ENCODE results near the gene DYRK1A. TPM values are rescaled to one million over a fixed set of nuclear protein-coding genes. Genes with fewer than 3 reads are reported as not detected.
"Not testable (repeated sequence)": the region's sequence is repeated elsewhere in the genome, so short reads cannot be mapped to it uniquely, and the experiment has no call there.

Gene DYRK1A
- total RNA-seq, 1 experiment from 2014 or later = 36.9 TPM

- no peak for DNase-seq (ENCODE audit: low read depth)
These were observed 161.1 kb downstream of the DYRK1A start for GRCh38 chr21:37527716-37528115.

DNA sequence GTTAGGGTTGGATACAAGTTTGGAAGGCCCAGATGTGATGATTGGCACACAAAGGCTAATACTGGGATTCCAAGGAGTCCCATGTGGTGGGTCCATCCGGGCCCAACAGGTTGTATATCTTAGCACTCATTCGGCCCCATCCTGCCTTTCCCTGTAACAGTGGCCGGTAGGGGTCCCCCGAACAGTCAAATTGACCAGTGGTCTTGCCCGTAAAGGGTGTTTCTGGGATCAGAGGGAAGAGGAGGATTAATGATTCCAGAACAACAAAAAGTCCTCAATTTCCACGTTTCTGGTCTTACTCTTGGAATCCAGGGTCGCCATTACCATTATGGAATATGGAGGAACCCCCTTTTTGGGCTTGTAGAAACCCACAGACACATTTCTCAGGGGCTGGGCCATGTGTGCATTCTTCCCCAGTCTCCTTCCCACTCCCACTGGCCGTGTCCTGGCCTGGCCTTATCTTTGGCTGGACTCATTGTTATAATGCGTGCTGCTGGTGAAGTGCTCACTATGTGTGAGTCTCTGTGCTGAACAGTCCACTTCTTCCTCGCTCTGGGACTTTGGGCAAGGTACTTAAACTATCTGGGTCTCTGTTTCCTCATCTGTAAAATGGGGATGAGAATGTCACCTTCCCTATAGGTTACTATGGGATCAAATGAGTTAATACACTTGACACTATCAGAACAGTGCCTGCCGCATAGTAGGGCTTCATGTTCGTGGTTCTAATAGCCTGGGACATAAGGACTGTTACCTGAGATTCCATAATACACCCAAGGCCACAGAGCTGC lies 161.8 kb downstream of the DYRK1A start:
- no peak for DNase-seq (ENCODE audit: low read depth)

GRCh38 chr21:37529649-37530048 lies 163.1 kb downstream of the DYRK1A start:
- DNase-seq (ENCODE audit: low read depth) = no peak

DNA sequence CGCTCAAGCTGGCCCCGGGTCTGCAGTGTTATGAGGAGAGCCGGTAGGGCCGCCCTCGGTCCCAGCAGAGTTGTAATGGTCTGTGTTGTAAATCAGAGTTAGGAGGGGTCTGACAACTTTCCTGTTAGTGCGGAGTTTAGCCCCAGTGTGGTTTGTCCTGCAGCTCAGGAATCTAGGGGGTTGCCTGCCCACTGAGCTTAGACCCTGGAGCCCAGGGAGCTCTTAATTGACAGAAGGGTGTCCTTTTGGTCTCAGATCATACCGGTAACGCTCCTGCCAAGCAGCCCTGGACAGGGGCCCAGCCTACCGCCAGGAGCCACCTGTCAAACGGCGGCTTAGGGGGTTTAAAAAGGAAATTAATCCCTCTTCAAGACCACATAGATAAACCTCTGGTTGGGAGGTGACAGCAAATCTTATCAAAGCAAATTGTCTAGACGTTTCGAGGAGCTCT lies 164.4 kb downstream of the DYRK1A start:
- DNase-seq (ENCODE audit: low read depth) = no peak

- DNase-seq (ENCODE audit: low read depth) = peak; percentile 40
These were observed 164.9 kb downstream of the DYRK1A start for GRCh38 chr21:37531431-37531932.

DNA sequence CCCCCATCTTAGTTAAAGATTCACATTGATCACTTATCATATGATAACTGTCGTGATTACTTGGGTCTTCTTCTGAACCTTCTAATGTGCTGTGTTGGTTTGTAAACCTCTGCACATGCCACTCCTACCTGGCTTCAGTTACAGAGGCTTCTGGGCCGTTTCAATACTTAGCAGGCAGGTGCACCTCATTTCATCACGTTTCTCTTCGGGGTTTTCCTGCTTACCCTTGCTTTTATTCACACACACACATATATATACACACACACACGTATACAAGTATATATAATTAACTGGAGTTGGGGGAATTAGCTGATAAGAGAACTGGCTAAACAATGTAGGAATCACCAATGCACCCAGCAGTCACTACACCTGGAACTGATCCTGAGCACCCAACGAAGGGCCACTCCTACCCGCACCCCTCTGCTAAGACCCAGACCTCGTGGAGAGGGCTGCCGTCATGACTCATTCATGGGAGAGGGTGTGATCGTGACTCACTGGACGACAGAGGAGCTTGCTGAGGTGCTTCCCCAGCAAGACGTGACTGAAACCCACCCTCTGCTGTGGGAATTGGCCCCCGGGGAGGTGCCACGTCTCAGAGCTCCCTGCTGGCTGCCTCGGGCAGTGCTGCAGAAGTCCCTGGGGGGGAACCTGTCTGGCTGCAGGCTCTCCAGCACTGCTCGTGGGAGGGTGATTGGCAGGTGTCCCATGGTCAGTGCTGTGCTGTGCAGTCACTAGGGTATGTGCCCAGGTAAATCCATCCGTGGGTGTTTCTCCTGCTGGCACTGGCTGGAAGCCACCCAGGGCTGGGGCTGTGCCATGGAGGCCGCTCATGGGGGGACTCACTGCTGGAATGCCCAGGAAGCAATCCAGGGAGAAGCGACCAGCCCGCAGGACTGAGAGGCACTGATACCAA lies 166.6 kb downstream of the DYRK1A start:
- DNase-seq (ENCODE audit: low read depth) = peak; percentile 89

GRCh38 chr21:37534431-37534830 lies 167.9 kb downstream of the DYRK1A start:
- no peak for DNase-seq (ENCODE audit: low read depth)

DNA sequence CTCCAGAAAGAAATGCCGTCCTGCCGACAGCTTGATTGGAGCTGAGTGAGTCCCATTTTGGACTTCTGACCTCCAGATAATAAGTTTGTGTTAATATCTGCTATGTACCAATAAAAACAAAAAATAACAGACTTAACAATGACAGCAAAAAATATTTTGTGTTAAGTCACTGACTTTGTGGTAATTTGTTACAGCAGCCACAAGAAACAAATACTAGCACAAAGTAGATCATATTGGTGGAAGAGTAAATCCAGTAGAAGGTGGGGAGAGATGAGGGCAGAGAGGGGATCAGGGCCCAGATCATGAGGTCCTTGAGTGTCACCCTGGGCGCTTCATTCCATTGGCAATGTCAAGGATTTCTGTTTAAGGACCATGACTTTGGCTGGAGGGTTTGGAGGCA lies 168.6 kb downstream of the DYRK1A start:
- no peak for DNase-seq (ENCODE audit: low read depth)

DNA sequence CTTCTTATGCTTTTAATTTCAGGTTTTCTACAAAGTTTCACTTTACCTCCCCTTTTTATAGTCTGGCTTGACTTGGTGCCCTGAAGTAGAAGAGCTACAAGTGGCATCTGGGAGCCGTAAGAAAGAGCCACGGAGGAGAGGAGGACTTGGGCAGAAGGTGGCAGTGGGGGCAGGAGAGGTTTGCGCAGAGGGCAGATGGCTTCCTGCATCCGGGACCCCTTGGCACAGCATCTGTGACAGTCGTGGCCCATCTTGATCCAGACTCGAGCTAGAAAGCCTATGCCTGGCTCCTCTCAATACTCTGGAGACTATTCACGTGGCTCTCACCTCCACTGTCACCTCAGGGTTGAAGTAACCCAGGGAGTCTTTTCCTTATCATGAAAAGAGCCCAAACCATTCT lies 169.1 kb downstream of the DYRK1A start:
- DNase-seq (ENCODE audit: low read depth) = no peak

DNA sequence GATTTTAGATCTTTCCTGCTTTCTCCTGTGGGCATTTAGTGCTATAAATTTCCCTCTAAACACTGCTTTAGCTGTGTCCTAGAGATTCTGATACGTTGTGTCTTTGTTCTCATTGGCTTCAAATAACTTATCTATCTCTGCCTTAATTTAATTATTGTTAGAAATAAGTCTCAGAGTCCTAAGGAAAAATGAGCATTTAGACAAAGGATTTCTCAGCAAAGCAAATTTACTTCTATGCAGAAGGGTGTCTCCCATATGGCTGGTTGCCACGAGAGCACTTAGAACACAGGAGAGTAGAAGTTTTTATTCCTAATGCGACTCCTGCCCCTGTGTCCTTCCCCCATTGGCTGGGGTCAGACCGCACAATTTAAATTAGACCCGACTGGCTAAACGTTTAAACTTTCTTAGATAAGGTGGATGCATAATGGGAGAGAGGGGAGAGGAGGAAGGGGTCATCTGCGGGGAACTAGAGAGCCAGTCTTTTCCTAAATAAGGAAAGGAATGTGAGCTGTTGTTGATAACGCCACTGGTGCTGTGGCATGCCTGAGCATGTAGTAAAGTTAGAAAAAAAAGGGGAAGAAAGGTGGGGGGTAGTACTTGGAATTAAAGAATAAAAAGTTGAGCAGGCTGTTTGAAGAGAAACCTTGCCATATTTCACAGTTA lies 170.2 kb downstream of the DYRK1A start:
- no peak for DNase-seq (ENCODE audit: low read depth)

- DNase-seq (ENCODE audit: low read depth) = no peak
These were observed 170.9 kb downstream of the DYRK1A start for GRCh38 chr21:37537391-37537996.

DNA sequence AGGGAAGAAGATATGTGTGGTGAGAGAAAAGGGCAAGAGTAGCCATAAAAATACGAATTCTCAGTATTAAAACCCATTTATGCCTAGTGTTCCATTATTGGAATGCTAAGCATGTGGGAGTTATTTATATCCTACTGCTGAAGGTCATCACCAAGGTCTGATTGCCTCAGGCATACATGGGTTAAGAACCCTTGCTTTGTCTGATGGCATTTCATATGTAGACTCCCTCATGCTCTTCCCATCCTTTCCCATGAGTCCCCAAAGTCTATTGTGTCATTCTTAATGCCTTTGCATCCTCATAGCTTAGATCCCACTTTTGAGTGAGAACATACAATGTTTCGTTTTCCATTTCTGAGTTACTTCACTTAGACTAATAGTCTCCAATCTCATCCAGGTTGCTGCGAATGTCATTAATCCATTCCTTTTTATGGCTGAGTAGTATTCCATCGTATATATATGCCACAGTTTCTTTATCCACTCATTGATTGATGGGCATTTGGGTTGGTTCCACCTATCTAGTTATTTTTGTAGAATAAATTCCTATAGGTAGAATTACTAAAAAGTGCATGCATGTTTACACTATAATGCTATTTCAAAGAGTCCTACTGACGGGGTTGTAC lies 172.5 kb downstream of the DYRK1A start:
- DNase-seq (ENCODE audit: low read depth) = no peak

DNA sequence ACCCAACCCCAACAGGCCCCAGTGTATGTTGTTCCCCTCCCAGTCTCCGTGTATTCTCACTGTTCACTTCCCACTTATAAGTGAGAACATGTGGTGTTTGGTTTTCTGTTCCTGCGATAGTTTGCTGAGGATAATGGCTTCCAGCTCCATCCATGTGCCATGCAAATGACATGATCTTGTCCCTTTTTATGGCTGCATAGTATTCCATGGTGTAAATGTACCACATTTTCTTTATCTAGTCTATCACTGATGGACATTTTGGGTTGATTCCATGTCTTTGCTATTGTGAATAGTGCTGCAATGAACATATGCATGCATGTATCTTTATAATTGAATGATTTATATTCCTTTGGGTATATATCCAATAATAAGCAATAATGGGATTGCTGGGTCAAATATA lies 174.6 kb downstream of the DYRK1A start:
- DNase-seq (ENCODE audit: low read depth) = not testable (repeated sequence)

DNA sequence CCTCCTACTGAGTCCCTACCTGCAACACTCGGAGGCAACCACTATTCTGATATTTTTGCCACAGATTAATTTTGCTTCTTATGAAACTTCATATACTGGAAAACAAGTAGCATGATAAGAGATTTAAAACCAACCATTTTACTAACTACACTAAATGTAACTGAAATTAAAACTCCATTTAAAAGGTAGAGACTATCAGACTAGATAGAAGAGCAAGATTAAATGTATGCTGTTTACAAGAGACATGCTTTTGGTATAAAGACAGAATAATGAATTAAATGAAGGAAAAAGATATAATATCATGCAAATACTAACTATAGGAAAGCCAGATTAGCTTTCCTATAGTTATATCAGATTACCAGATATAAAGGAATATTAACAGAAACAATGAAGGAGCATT lies 175.9 kb downstream of the DYRK1A start:
- no peak for DNase-seq (ENCODE audit: low read depth)

DNA sequence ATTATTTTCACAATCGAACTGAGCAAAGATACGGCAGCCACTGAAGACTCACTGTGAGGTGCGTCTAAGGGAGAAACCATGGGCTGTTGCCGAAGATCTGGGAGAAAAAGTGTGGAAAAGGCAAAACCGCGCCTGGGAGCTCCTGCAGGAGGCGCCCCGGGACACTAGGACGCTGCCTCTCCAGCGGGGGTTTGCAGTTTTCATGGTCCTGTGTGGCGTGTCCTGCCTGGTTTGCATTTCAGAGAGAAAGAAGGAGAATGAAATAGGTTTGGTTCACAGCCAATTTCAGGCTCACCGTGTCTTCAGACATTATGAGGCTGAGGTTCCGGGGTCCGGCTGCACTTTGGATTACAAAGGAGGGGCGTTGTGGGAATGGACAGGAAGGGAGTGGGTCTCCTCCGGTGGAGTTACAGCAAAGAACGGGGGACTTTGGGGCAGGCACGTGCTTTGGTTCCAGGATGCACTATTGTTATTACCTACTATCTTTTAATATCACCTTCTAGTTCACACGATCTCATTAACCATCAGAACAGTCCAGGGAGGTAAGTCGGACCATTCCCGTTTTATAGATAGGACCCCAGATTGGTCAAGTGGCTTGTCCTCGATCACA lies 179.8 kb downstream of the DYRK1A start:
- DNase-seq (ENCODE audit: low read depth) = no peak

DNA sequence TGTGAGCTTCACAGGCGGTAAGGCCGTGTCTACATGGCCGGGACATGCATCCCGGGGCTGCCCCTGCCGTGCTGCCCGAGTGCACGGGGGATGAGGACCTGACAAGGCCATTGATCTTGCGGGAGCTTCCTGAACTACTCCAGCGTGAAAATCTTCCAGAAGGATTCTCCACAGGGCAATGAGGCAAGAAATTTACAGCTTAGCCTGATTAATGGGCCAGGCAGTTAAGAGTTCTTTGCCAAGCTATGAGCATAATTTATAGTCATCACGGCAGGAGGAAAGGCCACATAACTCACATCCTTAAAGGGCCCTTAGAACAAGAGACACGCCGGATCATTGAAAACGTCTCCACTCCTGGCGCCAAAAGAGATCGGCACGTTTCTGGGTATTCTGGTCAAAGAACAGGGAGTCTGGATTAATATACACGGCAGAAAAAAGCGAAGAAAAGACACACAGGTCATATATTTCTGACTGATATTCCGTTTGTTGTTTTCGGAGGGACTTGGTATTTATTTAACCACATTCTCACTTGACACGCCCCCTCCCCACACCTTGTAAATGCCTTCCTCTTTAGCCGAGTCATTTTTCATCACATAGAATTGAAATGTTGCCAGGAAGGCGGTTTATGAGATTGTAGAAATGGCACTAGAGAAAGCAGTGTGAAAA lies 180.5 kb downstream of the DYRK1A start:
- peak; percentile 80 for DNase-seq (ENCODE audit: low read depth)

DNA sequence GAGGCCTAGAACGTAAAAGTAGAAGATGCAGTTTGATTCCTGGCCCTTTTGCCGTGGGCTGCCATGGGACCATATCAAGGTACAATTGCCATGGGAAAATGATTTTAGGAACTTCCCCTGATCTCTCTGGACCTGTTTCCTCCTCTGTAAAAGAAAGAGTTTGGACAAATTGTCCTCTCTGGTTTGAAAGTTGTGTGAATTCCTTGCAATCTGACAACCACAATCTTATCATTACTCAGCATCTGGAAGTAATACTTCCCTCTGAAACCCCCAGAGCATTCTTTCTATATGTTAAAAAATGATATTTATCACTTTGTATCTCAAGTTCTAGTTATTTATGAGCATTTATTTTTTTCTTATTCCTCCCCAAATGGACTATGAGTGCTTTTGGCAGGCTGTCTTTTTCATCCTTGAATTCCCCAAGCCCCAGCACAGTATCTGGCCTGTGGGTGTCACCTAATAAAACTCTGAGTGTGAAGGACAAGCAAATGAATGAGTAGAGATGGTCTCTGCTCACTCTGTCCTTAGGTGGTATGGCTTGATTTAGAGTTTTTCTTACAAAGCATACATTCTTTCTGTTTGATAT lies 181.1 kb downstream of the DYRK1A start:
- DNase-seq (ENCODE audit: low read depth) = no peak

- no peak for DNase-seq (ENCODE audit: low read depth)
These were observed 182.0 kb downstream of the DYRK1A start for GRCh38 chr21:37548521-37548981.

DNA sequence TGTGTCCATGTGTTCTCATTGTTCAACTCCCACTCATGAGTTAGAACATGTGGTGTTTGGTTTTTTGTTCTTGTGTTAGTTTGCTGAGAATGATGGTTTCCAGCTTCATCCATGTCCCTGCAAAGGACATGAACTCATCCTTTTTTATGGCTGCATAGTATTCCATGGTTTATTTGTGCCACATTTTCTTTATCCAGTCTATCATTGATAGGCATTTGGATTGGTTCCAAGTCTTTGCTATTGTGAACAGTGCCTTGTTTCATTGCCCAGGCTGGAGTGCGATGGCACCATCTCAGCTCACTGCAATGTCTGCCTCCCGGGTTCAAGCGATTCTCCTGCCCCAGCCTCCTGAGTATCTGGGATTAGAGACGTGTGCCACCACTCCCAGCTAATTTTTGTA lies 183.2 kb downstream of the DYRK1A start:
- not testable (repeated sequence) for DNase-seq (ENCODE audit: low read depth)

DNA sequence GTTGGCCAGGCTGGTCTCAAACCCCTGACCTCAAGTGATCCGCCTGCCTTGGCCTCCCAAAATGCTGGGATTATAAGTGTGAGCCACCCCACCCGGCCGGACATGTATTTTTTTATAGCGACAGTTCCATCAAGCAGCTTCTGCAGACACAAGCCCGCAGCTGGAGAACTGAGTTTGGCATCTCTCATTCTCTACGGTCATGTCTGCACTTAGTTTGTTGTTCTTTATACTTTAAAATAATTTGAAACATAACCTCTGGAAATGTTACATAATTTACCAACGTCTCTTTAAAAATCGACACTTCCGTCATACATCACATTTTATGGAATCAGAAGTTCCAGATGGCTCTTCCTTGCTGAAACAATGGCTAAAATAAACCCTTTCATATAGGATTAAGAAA lies 183.6 kb downstream of the DYRK1A start:
- no peak for DNase-seq (ENCODE audit: low read depth)

Data from Daoy (cell line).